Astrocyte (in vitro differentiated cells and primary cell): ENCODE measurements around the gene PCSK4.

Experiments used
- EZH2 ChIP-seq: IDR thresholded peaks from 2 replicates; pipeline ENCODE4 v1.6.1; 2012; ENCODE audit warnings: mild to moderate bottlenecking, low read length, inconsistent platforms; ENCODE audit not compliant: insufficient read depth
- TF ChIP-seq, protein P1 (sequence below): IDR thresholded peaks from 2 replicates; pipeline ENCODE4 v1.5.1; 2011; ENCODE audit warnings: low read depth, mild to moderate bottlenecking, inconsistent platforms, low read length, moderate library complexity; ENCODE audit not compliant: insufficient read depth

DNA sequence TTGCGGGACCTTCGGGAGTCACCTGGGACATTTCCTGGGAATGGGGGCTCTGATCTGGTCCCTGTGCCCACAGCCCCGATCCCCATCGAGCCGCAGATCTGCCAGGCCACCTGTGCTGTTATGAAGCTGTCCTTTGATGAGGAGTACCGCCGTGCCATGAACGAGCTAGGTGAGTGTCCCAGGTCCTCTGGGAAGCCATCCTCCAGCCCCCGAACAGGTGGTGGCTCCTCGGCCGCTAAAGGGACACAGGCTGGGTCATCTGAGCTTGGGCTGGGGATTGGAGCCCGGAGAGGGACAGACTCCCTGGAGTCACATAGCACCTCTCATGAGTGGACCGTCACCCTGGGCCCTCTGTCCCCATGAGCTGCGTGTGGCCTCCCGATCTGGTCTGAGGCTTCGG, 32.3 kb downstream of the PCSK4 start:
- TF ChIP-seq, protein P1, sequence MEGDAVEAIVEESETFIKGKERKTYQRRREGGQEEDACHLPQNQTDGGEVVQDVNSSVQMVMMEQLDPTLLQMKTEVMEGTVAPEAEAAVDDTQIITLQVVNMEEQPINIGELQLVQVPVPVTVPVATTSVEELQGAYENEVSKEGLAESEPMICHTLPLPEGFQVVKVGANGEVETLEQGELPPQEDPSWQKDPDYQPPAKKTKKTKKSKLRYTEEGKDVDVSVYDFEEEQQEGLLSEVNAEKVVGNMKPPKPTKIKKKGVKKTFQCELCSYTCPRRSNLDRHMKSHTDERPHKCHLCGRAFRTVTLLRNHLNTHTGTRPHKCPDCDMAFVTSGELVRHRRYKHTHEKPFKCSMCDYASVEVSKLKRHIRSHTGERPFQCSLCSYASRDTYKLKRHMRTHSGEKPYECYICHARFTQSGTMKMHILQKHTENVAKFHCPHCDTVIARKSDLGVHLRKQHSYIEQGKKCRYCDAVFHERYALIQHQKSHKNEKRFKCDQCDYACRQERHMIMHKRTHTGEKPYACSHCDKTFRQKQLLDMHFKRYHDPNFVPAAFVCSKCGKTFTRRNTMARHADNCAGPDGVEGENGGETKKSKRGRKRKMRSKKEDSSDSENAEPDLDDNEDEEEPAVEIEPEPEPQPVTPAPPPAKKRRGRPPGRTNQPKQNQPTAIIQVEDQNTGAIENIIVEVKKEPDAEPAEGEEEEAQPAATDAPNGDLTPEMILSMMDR, result no peak
- no peak for TF ChIP-seq EZH2
